Astrocyte of the spinal cord (primary cell): Measurements from ENCODE around the gene ELMO1.

Experiments
- DNase-seq: peaks from one replicate; pipeline ENCODE4 v3.0.0; 2011; ENCODE audit warnings: low read depth, low spot score
- H3K4me3 ChIP-seq: 2 replicates; pipeline ENCODE4 v1.5.1; 2011; ENCODE audit warnings: low read depth, mild to moderate bottlenecking, low read length, moderate library complexity
- in situ Hi-C: cut with HindIII; loops from 2 replicates; pipeline ENCODE4 v1.10.0; 2017; ENCODE audit warnings: low sequenced_read_pairs
- TF ChIP-seq, protein P1 (sequence below): IDR thresholded peaks from 2 replicates; pipeline ENCODE4 v1.5.1; 2012; ENCODE audit warnings: low read depth, mild to moderate bottlenecking, low read length, inconsistent platforms

Gene ELMO1

DNA sequence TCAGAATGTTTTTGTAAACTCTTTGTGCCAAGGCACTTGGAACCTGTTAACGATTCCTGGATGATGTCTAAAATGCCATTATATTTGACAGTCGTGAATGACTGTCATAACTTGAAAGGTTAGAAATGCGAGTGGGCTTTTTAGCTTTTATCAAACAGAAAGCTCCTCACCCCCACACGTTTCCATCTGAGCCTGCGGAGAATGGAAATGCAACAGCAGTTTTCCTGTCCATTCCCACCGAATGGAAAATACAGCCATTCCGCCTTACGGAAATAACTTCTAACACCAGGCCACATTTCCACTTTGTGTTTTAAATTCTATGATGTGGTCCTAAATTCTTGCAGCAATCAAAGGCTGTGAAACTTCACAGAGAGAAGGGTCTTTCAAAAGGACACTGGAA, 83.8 kb downstream of the ELMO1 start:
- in situ Hi-C loops: no loop called here
- DNase-seq: no peak
- TF ChIP-seq, protein P1, sequence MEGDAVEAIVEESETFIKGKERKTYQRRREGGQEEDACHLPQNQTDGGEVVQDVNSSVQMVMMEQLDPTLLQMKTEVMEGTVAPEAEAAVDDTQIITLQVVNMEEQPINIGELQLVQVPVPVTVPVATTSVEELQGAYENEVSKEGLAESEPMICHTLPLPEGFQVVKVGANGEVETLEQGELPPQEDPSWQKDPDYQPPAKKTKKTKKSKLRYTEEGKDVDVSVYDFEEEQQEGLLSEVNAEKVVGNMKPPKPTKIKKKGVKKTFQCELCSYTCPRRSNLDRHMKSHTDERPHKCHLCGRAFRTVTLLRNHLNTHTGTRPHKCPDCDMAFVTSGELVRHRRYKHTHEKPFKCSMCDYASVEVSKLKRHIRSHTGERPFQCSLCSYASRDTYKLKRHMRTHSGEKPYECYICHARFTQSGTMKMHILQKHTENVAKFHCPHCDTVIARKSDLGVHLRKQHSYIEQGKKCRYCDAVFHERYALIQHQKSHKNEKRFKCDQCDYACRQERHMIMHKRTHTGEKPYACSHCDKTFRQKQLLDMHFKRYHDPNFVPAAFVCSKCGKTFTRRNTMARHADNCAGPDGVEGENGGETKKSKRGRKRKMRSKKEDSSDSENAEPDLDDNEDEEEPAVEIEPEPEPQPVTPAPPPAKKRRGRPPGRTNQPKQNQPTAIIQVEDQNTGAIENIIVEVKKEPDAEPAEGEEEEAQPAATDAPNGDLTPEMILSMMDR: no peak
- H3K4me3 ChIP-seq: no peak overlapping the region

DNA sequence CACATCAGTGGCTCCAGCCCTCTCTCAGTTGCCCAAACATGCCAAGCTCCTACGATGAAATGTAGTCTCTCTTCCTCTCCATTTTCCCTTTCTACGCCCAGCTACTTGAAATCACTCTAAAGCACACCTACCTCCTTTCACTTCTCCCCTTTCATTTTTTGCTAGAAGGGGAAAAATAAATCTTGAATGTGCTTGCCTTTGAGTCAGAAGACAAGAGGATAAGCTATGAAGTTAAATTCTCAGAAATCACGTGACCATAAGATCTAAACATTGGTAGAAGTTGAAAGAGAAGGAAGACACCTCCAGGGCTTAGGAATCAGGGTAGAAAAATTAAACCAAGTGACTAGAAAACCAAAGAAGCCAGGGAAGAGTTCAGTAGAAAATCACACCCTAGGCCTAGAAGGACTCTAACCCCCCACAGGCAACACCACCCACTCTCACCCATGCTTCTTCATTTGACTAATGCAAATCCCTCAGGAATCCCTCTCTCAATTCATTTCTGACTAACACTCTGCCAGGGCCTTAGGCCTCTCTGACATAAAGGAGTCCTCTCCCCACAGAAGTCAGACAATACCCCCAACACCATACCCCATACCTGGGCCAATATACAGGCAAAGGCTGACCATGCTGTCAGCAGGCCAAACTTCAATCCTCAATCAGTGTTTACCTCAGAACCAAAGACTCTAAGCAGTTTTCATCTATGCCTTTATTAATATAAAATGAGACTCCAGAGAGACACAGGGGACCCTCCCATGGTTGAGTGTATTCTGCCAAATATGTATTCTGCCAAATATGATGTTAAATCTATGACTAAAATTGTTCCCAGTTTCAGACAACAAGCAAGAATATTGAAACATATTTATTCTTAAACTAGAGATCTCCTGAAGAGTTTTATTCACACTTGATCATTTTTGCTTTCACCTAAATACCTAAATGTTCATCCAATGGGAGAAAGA, 84.8 kb downstream of the ELMO1 start:
- in situ Hi-C loops: no loop called here
- H3K4me3 ChIP-seq: no peak overlapping the region
- no peak for DNase-seq
- TF ChIP-seq, protein P1: no peak

DNA sequence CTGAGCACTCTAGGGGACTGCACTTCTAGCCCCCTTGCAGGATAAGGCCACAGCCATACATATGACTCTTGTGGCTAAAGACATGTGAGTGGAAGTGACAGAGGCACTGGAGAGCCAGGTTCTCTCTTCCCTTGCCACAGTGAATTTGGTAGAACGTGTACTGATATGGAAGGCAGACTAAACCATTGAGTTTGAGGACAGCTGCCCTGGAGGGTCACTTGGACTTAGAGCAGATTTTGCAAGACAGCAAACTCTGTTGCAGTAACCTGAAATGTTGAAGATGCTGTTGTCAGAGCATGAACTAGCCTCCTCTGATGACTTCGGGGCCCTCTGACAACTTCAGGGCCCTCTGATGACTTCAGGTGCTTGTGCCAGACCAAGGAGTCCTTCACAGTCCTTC, 85.9 kb downstream of the ELMO1 start:
- in situ Hi-C loops: no loop called here
- TF ChIP-seq, protein P1: no peak
- H3K4me3 ChIP-seq: no peak overlapping the region

DNA sequence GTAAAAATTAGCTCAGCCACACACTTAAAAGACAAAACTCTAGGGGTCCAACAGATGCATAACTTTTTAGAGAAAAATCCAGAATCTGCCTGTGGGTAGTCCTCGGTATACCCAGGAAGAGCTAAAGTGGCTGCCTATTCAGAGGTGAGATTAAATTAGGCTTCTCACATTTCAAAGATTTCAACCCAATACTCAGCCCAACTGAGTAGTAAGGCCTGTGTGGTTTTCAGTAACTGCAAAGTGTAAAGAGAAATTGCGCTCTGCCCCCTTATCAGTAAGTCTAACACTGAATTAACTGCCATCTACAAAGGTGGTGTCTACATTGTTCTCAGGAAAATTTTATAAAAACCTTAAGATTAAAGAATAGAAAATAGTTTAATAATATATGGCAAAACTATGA, 88.2 kb downstream of the ELMO1 start:
- no peak overlapping the region for H3K4me3 ChIP-seq
- no peak for DNase-seq
- in situ Hi-C loops: no loop called here
- TF ChIP-seq, protein P1: no peak

More for the DNA sequence above, 85.9 kb downstream of the ELMO1 start:
- DNase-seq: no peak

DNA sequence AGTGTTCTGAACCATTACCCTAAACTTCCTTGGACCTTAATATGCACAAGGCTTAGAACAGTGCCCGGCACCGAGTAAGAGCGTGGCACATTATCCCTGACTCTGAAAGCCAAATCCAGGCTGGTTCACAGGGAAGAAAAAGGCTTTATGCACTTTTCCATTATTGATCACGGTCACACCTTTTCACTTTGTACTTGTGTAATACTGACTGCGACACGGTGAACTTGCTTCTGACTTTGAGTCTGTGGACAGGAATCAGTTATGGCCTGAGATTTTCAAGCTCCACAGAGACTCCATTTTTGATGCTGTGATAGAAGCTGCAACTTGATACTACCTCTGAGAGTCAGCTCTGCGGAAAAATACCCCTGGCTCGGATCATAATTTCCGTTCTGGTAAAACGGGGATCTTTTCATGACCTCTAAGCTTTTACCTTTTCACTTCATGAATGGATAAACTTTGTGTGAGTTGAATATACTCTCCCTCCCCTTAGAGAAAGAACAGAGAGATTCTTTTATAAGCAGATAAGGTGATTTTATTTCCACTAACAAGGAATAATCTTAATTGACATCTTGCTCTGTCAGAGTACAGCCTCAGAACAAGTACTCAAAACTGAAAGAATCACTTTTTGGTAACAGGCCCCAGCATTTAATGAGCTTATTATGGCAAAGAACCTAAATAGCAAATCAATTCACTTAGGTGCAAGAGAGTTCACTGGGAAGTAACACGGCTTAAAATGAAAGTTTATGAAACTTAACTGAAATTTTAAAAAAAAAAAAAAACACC, 88.8 kb downstream of the ELMO1 start:
- DNase-seq: no peak
- in situ Hi-C loops: no loop called here
- TF ChIP-seq, protein P1: no peak

DNA sequence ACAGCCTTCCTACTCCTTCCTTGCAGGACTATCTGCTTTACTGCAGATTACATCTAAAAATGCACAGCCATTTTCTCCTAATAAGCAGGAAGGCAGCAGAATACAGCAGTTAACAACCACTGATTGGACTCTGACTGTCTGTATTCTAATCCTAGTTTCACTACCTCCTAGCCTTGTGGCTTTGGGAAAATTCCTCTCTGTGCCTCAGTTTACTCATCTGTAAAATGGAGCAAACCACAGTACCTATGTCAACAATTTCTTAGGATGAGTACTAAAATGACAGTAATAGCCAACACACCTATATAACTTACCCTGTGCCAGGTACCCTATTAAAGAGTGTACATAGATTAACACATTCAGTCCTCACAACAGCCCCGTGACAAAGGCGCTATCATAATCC, 89.5 kb downstream of the ELMO1 start:
- TF ChIP-seq, protein P1: no peak
- no peak for DNase-seq
- H3K4me3 ChIP-seq: no peak overlapping the region
- in situ Hi-C loops: no loop called here

More for the DNA sequence above, 88.8 kb downstream of the ELMO1 start:
- no peak overlapping the region for H3K4me3 ChIP-seq
